Right kidney (tissue), 1 donor: ENCODE data around the gene NT5M.
"Not testable (repeated sequence)": the region's sequence is repeated elsewhere in the genome, so short reads cannot be mapped to it uniquely, and the experiment has no call there.

Experiments
- DNase-seq: peaks from one replicate; pipeline ENCODE4 v3.0.0-alpha.2; 2016

The NT5M gene

GRCh38 chr17:17301659-17302058 is 1.5 kb upstream of the NT5M start:
- not testable (repeated sequence) for DNase-seq

- DNase-seq, result no peak
Measured at GRCh38 chr17:17303847-17304490, 796 bp downstream of the NT5M start.

GRCh38 chr17:17304521-17304985 is 1.4 kb downstream of the NT5M start:
- no peak for DNase-seq

GRCh38 chr17:17305281-17305801 is 2.2 kb downstream of the NT5M start:
- no peak for DNase-seq

GRCh38 chr17:17309356-17309755 is 6.2 kb downstream of the NT5M start:
- no peak for DNase-seq

GRCh38 chr17:17313350-17313991 is 10.3 kb downstream of the NT5M start:
- DNase-seq, result no peak

- no peak for DNase-seq
Measured at GRCh38 chr17:17314501-17315071, 11.4 kb downstream of the NT5M start.

GRCh38 chr17:17315142-17315821 is 12.1 kb downstream of the NT5M start:
- DNase-seq, result no peak

- no peak for DNase-seq
Measured at GRCh38 chr17:17320188-17320910, 17.2 kb downstream of the NT5M start.

GRCh38 chr17:17320911-17321220 is 17.7 kb downstream of the NT5M start:
- DNase-seq, result no peak

GRCh38 chr17:17321356-17322025 is 18.3 kb downstream of the NT5M start:
- DNase-seq, result no peak

GRCh38 chr17:17322516-17323510 is 19.6 kb downstream of the NT5M start:
- DNase-seq, result no peak

- no peak for DNase-seq
Measured at GRCh38 chr17:17324616-17325015, 21.4 kb downstream of the NT5M start.

- no peak for DNase-seq
Measured at GRCh38 chr17:17325228-17325627, 22.1 kb downstream of the NT5M start.

GRCh38 chr17:17325816-17326215 is 22.6 kb downstream of the NT5M start:
- DNase-seq, result no peak

- DNase-seq, result no peak
Measured at GRCh38 chr17:17326275-17326875, 23.2 kb downstream of the NT5M start.

- no peak for DNase-seq
Measured at GRCh38 chr17:17328251-17328650, 25.1 kb downstream of the NT5M start.

GRCh38 chr17:17341452-17341851 is 38.3 kb downstream of the NT5M start:
- no peak for DNase-seq

- DNase-seq, result no peak
Measured at GRCh38 chr17:17342242-17342945, 39.2 kb downstream of the NT5M start.
